IMR-90 (cell line): ENCODE measurements around the gene TMX3. TPM values are rescaled to one million over a fixed set of nuclear protein-coding genes. Genes with fewer than 3 reads are reported as not detected.

Experiments
- ATAC-seq: fragments of 200-7000 bp; cut with Tn5 transposase; 2 replicates; pipeline ENCODE4 v1.9.1; 2020; ENCODE audit warnings: low read depth, mild to moderate bottlenecking, moderate library complexity
- BruUV-seq: library from RNA; stranded (reverse); fragments of 400-500 nt; replicated peaks from 2 replicates; lab custom pipeline; 2021; lab: Mats Ljungman, UMichigan
- CTCF ChIA-PET: fragments of 300-600 bp; formaldehyde crosslinking; extraction: SDS; loops from one replicate; lab custom pipeline; 2021; ENCODE audit warnings: antibody characterized with exemption; lab: Yijun Ruan, JAX
- POLR2A ChIA-PET: fragments of 300-600 bp; sonication (Branson Sonifier 250); formaldehyde crosslinking; loops from one replicate; lab custom pipeline; 2022; ENCODE audit warnings: antibody characterized with exemption; ENCODE audit not compliant: unreplicated experiment; lab: Charles Lee
- DNase-seq: peaks from one replicate; pipeline ENCODE4 v3.0.0; 2013
- H2AFZ ChIP-seq: replicated peaks from 2 replicates; pipeline ENCODE3; 2013; ENCODE audit warnings: low read length, mild to moderate bottlenecking; ENCODE audit not compliant: poor library complexity
- H2AK5ac ChIP-seq: 2 replicates; pipeline ENCODE4 v1.6.1; 2013; ENCODE audit warnings: low read depth, low read length, inconsistent platforms
- H2AK9ac ChIP-seq: replicated peaks from 2 replicates; pipeline ENCODE3; 2013; ENCODE audit warnings: mild to moderate bottlenecking, low read depth, low read length, moderate library complexity; ENCODE audit not compliant: poor library complexity
- H2BK120ac ChIP-seq: 2 replicates; pipeline ENCODE4 v1.6.1; 2013; ENCODE audit warnings: low read depth, low read length, inconsistent platforms
- H2BK15ac ChIP-seq: 3 replicates; pipeline ENCODE4 v1.6.1; 2013; ENCODE audit warnings: low read depth, low read length, inconsistent platforms
- H2BK20ac ChIP-seq: 2 replicates; pipeline ENCODE4 v1.6.1; 2013; ENCODE audit warnings: low read depth, mild to moderate bottlenecking, inconsistent platforms, low read length, moderate library complexity
- H2BK5ac ChIP-seq: 2 replicates; pipeline ENCODE4 v1.6.1; 2013; ENCODE audit warnings: mild to moderate bottlenecking, low read depth, low read length, inconsistent platforms; ENCODE audit not compliant: poor library complexity, severe bottlenecking
- H3K14ac ChIP-seq: replicated peaks from 2 replicates; pipeline ENCODE4 v1.6.1; 2013; ENCODE audit warnings: low read depth, low read length, inconsistent platforms
- H3K18ac ChIP-seq: 2 replicates; pipeline ENCODE4 v1.6.1; 2013; ENCODE audit warnings: low read depth, low read length, control low read depth
- H3K23ac ChIP-seq: 2 replicates; pipeline ENCODE4 v1.6.1; 2013; ENCODE audit warnings: low read depth, low read length, inconsistent platforms
- H3K27ac ChIP-seq: 2 replicates; pipeline ENCODE4 v1.5.1; 2013; ENCODE audit warnings: mild to moderate bottlenecking, control low read depth, low read length; ENCODE audit not compliant: insufficient read depth
- H3K27me3 ChIP-seq: 2 replicates; pipeline ENCODE4 v1.6.1; 2013; ENCODE audit warnings: low read length; ENCODE audit not compliant: control insufficient read depth, insufficient read depth
- H3K36me3 ChIP-seq: 2 replicates; pipeline ENCODE4 v1.6.1; 2013; ENCODE audit warnings: low read length, mixed read lengths; ENCODE audit not compliant: control insufficient read depth, insufficient read depth
- H3K4ac ChIP-seq: 2 replicates; pipeline ENCODE4 v1.6.1; 2013; ENCODE audit warnings: low read depth, low read length, inconsistent platforms
- H3K4me1 ChIP-seq: 2 replicates; pipeline ENCODE4 v1.6.1; 2013; ENCODE audit warnings: low read length, mixed read lengths; ENCODE audit not compliant: control insufficient read depth, insufficient read depth
- H3K4me2 ChIP-seq: 2 replicates; pipeline ENCODE4 v1.6.1; 2013; ENCODE audit warnings: low read depth, mild to moderate bottlenecking, control low read depth, low read length, moderate library complexity
- H3K4me3 ChIP-seq: 2 replicates; pipeline ENCODE4 v1.5.1; 2013; ENCODE audit warnings: low read depth, mild to moderate bottlenecking, control low read depth, low read length, moderate library complexity; ENCODE audit not compliant: insufficient read depth
- H3K56ac ChIP-seq: 2 replicates; pipeline ENCODE4 v1.6.1; 2013; ENCODE audit warnings: low read length, inconsistent platforms; ENCODE audit not compliant: insufficient read depth; ENCODE audit errors: extremely low read depth
- H3K79me1 ChIP-seq, 2 experiments: 2 replicates each; pipeline ENCODE4 v1.6.1; 2013; ENCODE audit warnings: low read length in 2 of 2, inconsistent platforms in 1 of 2, low read depth in 1 of 2
- H3K9ac ChIP-seq: 2 replicates; pipeline ENCODE4 v1.6.1; 2013; ENCODE audit warnings: low read depth, low read length, control low read depth
- H3K9me1 ChIP-seq: 2 replicates; pipeline ENCODE4 v1.6.1; 2013; ENCODE audit warnings: low read length, inconsistent platforms; ENCODE audit not compliant: insufficient read depth
- H3K9me3 ChIP-seq: 2 replicates; pipeline ENCODE4 v1.6.1; 2013; ENCODE audit warnings: low read length; ENCODE audit not compliant: control insufficient read depth, insufficient read depth
- H4K20me1 ChIP-seq: 2 replicates; pipeline ENCODE4 v1.6.1; 2013; ENCODE audit warnings: low read length, inconsistent platforms; ENCODE audit not compliant: insufficient read depth
- H4K5ac ChIP-seq: 2 replicates; pipeline ENCODE4 v1.6.1; 2013; ENCODE audit warnings: mild to moderate bottlenecking, low read depth, low read length, control low read depth
- H4K8ac ChIP-seq, 2 experiments: 2 replicates each; pipeline ENCODE4 v1.6.1; 2013; ENCODE audit warnings: low read depth in 2 of 2, low read length in 2 of 2, control low read depth in 1 of 2, inconsistent platforms in 1 of 2
- H4K91ac ChIP-seq: 2 replicates; pipeline ENCODE4 v1.6.1; 2013; ENCODE audit warnings: low read depth, low read length, inconsistent platforms; ENCODE audit not compliant: insufficient read depth
- BHLHE40 ChIP-seq: fragments of 150-350 bp; IDR thresholded peaks from 2 replicates; pipeline ENCODE4 v1.6.1; 2016; ENCODE audit warnings: mild to moderate bottlenecking, low read depth, low read length
- CEBPB ChIP-seq: IDR thresholded peaks from 2 replicates; pipeline ENCODE4 v1.6.1; 2012; ENCODE audit warnings: low read depth, low read length, improper control_type of control experiment
- FOS ChIP-seq: fragments of 150-350 bp; IDR thresholded peaks from 2 replicates; pipeline ENCODE4 v1.6.1; 2016; ENCODE audit warnings: low read depth, low read length
- MXI1 ChIP-seq: IDR thresholded peaks from 2 replicates; pipeline ENCODE4 v1.6.1; 2012; ENCODE audit warnings: low read depth, mild to moderate bottlenecking, low read length, moderate library complexity, borderline replicate concordance
- NFE2L2 ChIP-seq: fragments of 150-350 bp; IDR thresholded peaks from 2 replicates; pipeline ENCODE4 v1.6.1; 2016; ENCODE audit warnings: low read depth, mild to moderate bottlenecking, low read length
- RAD21 ChIP-seq: IDR thresholded peaks from 2 replicates; pipeline ENCODE4 v1.6.1; 2012; ENCODE audit warnings: low read length, improper control_type of control experiment
- WGBS, 2 experiments: methylation state at CpG; one replicate each; pipeline versions ENCODE4 v1.1.5 to v1.1.7; 2013; ENCODE audit warnings: missing lambda C conversion rate in 2 of 2; ENCODE audit not compliant: insufficient read length in 1 of 2; ENCODE audit errors: extremely low coverage in 2 of 2; 5-methylcytosine and 5-hydroxymethylcytosine counted together
- dilution Hi-C: fragments of 300-500 bp; cut with HindIII; formaldehyde crosslinking; loops from one replicate; pipeline ENCODE4 v1.14.3; 2018; ENCODE audit warnings: low sequenced_read_pairs; ENCODE audit not compliant: unreplicated experiment
- in situ Hi-C: fragments of 300-500 bp; cut with MboI; formaldehyde crosslinking; loops from 3 replicates; pipeline ENCODE4 v1.14.3; 2019; ENCODE audit warnings: low sequenced_read_pairs, inconsistent platforms, mixed read lengths
- intact Hi-C: fragments of 100-400 bp; cut with micrococcal nuclease; formaldehyde crosslinking; loops from 2 replicates; pipeline ENCODE4 v1.10.0; 2022
- polyA plus RNA-seq, 3 experiments: library from polyadenylated mRNA; depleted of rRNA; stranded (reverse); fragments of >200 nt; gene quantifications; 2 replicates each; pipeline ENCODE4 v1.2.3, GENCODE V29; 2012; ENCODE audit warnings: low replicate concordance in 1 of 3
- total RNA-seq: library from RNA; depleted of rRNA; stranded (reverse); fragments of >200 nt; gene quantifications from 2 replicates; pipeline ENCODE4 v1.2.3, GENCODE V29; 2012
- TF ChIP-seq, protein P1 (sequence below): conservative IDR thresholded peaks from 2 replicates; pipeline ENCODE4 v1.5.1; 2012; ENCODE audit warnings: mild to moderate bottlenecking, low read depth, low read length, improper control_type of control experiment
- TF ChIP-seq, protein P2 (sequence below): fragments of 150-350 bp; IDR thresholded peaks from 2 replicates; pipeline ENCODE4 v1.6.1; 2016; ENCODE audit warnings: low read depth, mild to moderate bottlenecking, low read length, moderate library complexity, borderline replicate concordance
- TF ChIP-seq, protein P3 (sequence below): fragments of 150-350 bp; IDR thresholded peaks from 2 replicates; pipeline ENCODE4 v1.6.1; 2017; ENCODE audit warnings: mild to moderate bottlenecking, antibody characterized with exemption, low read length, low read depth

Gene TMX3
- total and polyA plus RNA-seq, 2 of the 4 experiments (the other 2 are of a cell fraction), result 22.8 to 50.5 TPM

DNA sequence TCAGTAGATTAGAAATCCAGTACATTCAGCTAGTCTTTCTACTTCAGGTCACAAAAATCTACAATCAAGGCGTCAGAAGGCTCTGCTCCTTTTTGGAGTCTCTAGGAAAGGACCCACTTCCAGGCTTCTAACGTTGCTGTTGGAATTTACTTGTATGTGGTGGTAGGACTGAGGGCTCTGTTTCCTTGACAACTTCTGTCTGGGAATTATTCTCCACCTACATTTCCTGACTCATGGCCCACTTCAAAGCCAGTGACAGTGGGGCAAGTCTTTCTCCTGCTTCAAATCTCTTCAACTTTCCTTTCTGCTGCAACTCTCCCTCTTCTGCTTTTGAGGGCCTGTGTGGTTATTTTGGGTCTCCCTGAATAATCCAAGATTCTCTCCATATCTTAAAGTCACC, 10.4 kb upstream of the TMX3 start:
- Histone ChIP-seq H4K20me1 (no peaks in the 10 kb centered on the region), H2AK9ac (no peak overlapping the region), H3K23ac (no peak overlapping the region), H3K36me3 (no peaks in the 10 kb centered on the region), H3K9me1 (no peaks in the 10 kb centered on the region), H3K27ac (no peak overlapping the region), H2BK5ac (no peak overlapping the region), H3K4me3 (no peak overlapping the region), H3K4me1 (no peaks in the 10 kb centered on the region; the same call in 1 of the 2 replicates), H3K9me3 (no peaks in the 10 kb centered on the region), H3K4me2 (no peak overlapping the region), H3K4ac (no peak overlapping the region), H3K9ac (no peak overlapping the region), H3K56ac (no peak overlapping the region), H3K18ac (no peak overlapping the region), H2BK20ac (no peak overlapping the region), H3K27me3 (no peaks in the 10 kb centered on the region), H2BK120ac (no peak overlapping the region), H2BK15ac (no peak overlapping the region), H4K91ac (no peak overlapping the region), H4K8ac (no peak overlapping the region), H4K5ac (no peak overlapping the region), H3K14ac (no peak overlapping the region), H2AFZ (no peak overlapping the region), H2AK5ac (no peak overlapping the region), H3K79me1 (no peaks in the 10 kb centered on the region)
- ChIA-PET POLR2A (no interaction called here), CTCF (no interaction called here)
- TF ChIP-seq, protein P1, sequence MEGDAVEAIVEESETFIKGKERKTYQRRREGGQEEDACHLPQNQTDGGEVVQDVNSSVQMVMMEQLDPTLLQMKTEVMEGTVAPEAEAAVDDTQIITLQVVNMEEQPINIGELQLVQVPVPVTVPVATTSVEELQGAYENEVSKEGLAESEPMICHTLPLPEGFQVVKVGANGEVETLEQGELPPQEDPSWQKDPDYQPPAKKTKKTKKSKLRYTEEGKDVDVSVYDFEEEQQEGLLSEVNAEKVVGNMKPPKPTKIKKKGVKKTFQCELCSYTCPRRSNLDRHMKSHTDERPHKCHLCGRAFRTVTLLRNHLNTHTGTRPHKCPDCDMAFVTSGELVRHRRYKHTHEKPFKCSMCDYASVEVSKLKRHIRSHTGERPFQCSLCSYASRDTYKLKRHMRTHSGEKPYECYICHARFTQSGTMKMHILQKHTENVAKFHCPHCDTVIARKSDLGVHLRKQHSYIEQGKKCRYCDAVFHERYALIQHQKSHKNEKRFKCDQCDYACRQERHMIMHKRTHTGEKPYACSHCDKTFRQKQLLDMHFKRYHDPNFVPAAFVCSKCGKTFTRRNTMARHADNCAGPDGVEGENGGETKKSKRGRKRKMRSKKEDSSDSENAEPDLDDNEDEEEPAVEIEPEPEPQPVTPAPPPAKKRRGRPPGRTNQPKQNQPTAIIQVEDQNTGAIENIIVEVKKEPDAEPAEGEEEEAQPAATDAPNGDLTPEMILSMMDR, result no peak
- TF ChIP-seq FOS (no peak), RAD21 (no peak), BHLHE40 (no peak), MXI1 (no peak), CEBPB (no peak), NFE2L2 (no peak)
- TF ChIP-seq, protein P2, sequence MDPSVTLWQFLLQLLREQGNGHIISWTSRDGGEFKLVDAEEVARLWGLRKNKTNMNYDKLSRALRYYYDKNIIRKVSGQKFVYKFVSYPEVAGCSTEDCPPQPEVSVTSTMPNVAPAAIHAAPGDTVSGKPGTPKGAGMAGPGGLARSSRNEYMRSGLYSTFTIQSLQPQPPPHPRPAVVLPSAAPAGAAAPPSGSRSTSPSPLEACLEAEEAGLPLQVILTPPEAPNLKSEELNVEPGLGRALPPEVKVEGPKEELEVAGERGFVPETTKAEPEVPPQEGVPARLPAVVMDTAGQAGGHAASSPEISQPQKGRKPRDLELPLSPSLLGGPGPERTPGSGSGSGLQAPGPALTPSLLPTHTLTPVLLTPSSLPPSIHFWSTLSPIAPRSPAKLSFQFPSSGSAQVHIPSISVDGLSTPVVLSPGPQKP, result no peak
- TF ChIP-seq, protein P3, sequence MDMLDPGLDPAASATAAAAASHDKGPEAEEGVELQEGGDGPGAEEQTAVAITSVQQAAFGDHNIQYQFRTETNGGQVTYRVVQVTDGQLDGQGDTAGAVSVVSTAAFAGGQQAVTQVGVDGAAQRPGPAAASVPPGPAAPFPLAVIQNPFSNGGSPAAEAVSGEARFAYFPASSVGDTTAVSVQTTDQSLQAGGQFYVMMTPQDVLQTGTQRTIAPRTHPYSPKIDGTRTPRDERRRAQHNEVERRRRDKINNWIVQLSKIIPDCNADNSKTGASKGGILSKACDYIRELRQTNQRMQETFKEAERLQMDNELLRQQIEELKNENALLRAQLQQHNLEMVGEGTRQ, result no peak
- ATAC-seq (no peak), DNase-seq (peak; percentile 39)
- dilution Hi-C loops, result no loop called here
- no TSS peak for BruUV-seq
- intact Hi-C loops, result no loop called here
- WGBS, 2 experiments, result no CpG with 5 or more reads among the region's 2 CpGs
- in situ Hi-C loops, result no loop called here
